ENCODE results near the gene CSRP3.

Gene CSRP3

GRCh38 chr11:19225123-19225522, 23.3 kb upstream of the CSRP3 start:
- no peak overlapping the region for H3K4me3 ChIP-seq (ENCODE audit: low read length)
- DNase-seq (ENCODE audit: low read depth): no peak
- TF ChIP-seq CTCF (conservative IDR thresholded peaks at IDR 0.05; ENCODE audit: low read length): no peak

- no peak overlapping the region for H3K4me3 ChIP-seq (ENCODE audit: low read length)
- DNase-seq (ENCODE audit: low read depth): peak; percentile 13
- TF ChIP-seq CTCF (conservative IDR thresholded peaks at IDR 0.05; ENCODE audit: low read length): no peak
Observed at GRCh38 chr11:19220903-19221724, 19.3 kb upstream of the CSRP3 start.

GRCh38 chr11:19218786-19219460, 17.1 kb upstream of the CSRP3 start:
- DNase-seq (ENCODE audit: low read depth): peak; percentile 30
- H3K4me3 ChIP-seq (ENCODE audit: low read length): no peak overlapping the region
- TF ChIP-seq CTCF (conservative IDR thresholded peaks at IDR 0.05; ENCODE audit: low read length): no peak

- TF ChIP-seq CTCF (conservative IDR thresholded peaks at IDR 0.05; ENCODE audit: low read length): no peak
- DNase-seq (ENCODE audit: low read depth): no peak
- no peak overlapping the region for H3K4me3 ChIP-seq (ENCODE audit: low read length)
Observed at GRCh38 chr11:19218216-19218615, 16.4 kb upstream of the CSRP3 start.

- DNase-seq (ENCODE audit: low read depth): no peak
- no peak for TF ChIP-seq CTCF (conservative IDR thresholded peaks at IDR 0.05; ENCODE audit: low read length)
- H3K4me3 ChIP-seq (ENCODE audit: low read length): no peak overlapping the region
Observed at GRCh38 chr11:19216709-19217374, 15.1 kb upstream of the CSRP3 start.

GRCh38 chr11:19216021-19216420, 14.2 kb upstream of the CSRP3 start:
- DNase-seq (ENCODE audit: low read depth): no peak
- H3K4me3 ChIP-seq (ENCODE audit: low read length): no peak overlapping the region
- TF ChIP-seq CTCF (conservative IDR thresholded peaks at IDR 0.05; ENCODE audit: low read length): no peak
